NCI-H1694 (cell line): ENCODE results near the gene NRARP.
A peak's percentile ranks its signal among the peaks of the same experiment; 100 is the strongest.

Source experiments
- DNase-seq: peaks from one replicate; lab custom pipeline; 2025; lab: John Stamatoyannopoulos, UW

Gene NRARP

GRCh38 chr9:137297966-137298365, 4.1 kb downstream of the NRARP start:
- DNase-seq = no peak

GRCh38 chr9:137296670-137297664, 5.1 kb downstream of the NRARP start:
- no peak for DNase-seq

GRCh38 chr9:137295849-137296669, 6.0 kb downstream of the NRARP start:
- no peak for DNase-seq

- no peak for DNase-seq
These were observed 6.7 kb downstream of the NRARP start for GRCh38 chr9:137295238-137295811.

GRCh38 chr9:137294681-137295237, 7.3 kb downstream of the NRARP start:
- DNase-seq = no peak

- DNase-seq = peak; percentile 23
These were observed 7.9 kb downstream of the NRARP start for GRCh38 chr9:137294091-137294680.

- DNase-seq = no peak
These were observed 8.5 kb downstream of the NRARP start for GRCh38 chr9:137293482-137294090.

GRCh38 chr9:137293094-137293481, 9.0 kb downstream of the NRARP start:
- DNase-seq = no peak

- no peak for DNase-seq
These were observed 15.1 kb downstream of the NRARP start for GRCh38 chr9:137286975-137287383.

GRCh38 chr9:137281345-137282116, 20.5 kb downstream of the NRARP start:
- no peak for DNase-seq

- no peak for DNase-seq
These were observed 21.4 kb downstream of the NRARP start for GRCh38 chr9:137280474-137281344.

GRCh38 chr9:137279741-137280473, 22.2 kb downstream of the NRARP start:
- DNase-seq = no peak

- no peak for DNase-seq
These were observed 23.1 kb downstream of the NRARP start for GRCh38 chr9:137278721-137279711.

- DNase-seq = no peak
These were observed 23.9 kb downstream of the NRARP start for GRCh38 chr9:137278061-137278701.

- DNase-seq = no peak
These were observed 24.6 kb downstream of the NRARP start, which contains the start of gene TOR4A for GRCh38 chr9:137277329-137278041. TSS of gene TOR4A (plus strand) at chr9:137277726. CDS start at chr9:137278690, 964 bp downstream.
